Esophagus (tissue), 2 donors: ENCODE measurements around the gene MAP1A. TPM values are rescaled to one million over a fixed set of nuclear protein-coding genes. Genes with fewer than 3 reads are reported as not detected.

ENCODE experiments used
- H3K27ac ChIP-seq, 2 donors: one replicate each; pipeline ENCODE4 v1.5.1; 2013; ENCODE audit warnings: low read depth in 2 of 2, mild to moderate bottlenecking in 2 of 2, inconsistent platforms in 1 of 2, low read length in 1 of 2, moderate library complexity in 1 of 2
- H3K27me3 ChIP-seq, 2 donors: one replicate each; pipeline ENCODE4 v1.6.1; 2013; ENCODE audit warnings: low read length in 2 of 2, control low read depth in 1 of 2, mild to moderate bottlenecking in 1 of 2; ENCODE audit not compliant: insufficient read depth in 2 of 2, control insufficient read depth in 1 of 2
- H3K36me3 ChIP-seq, 2 donors: one replicate each; pipeline ENCODE4 v1.6.1; 2013; ENCODE audit warnings: low read length in 1 of 2; ENCODE audit not compliant: control insufficient read depth in 2 of 2, insufficient read depth in 2 of 2
- H3K4me1 ChIP-seq, 2 donors: one replicate each; pipeline ENCODE4 v1.6.1; 2013; ENCODE audit warnings: low read length in 1 of 2; ENCODE audit not compliant: control insufficient read depth in 2 of 2, insufficient read depth in 2 of 2
- H3K4me3 ChIP-seq, 2 donors: one replicate each; pipeline ENCODE4 v1.5.1; 2013; ENCODE audit warnings: low read length in 2 of 2, mild to moderate bottlenecking in 2 of 2, low read depth in 1 of 2, moderate library complexity in 1 of 2
- H3K9me3 ChIP-seq, 2 donors: one replicate each; pipeline ENCODE4 v1.6.1; 2013; ENCODE audit warnings: mild to moderate bottlenecking in 2 of 2, low read depth in 1 of 2, low read length in 1 of 2, moderate library complexity in 1 of 2; ENCODE audit not compliant: control insufficient read depth in 2 of 2, insufficient read depth in 1 of 2
- WGBS, 2 donors: extraction: QIAGEN DNeasy Blood & Tissue Kit; methylation state at CpG; one replicate each; pipeline ENCODE4 v1.1.7; 2013; 5-methylcytosine and 5-hydroxymethylcytosine counted together
- polyA plus RNA-seq, 2 donors: library from polyadenylated mRNA; stranded (reverse); fragments of 200-250 nt; gene quantifications; one replicate each; pipeline ENCODE4 v1.2.3, GENCODE V29; 2013
- donor health status: healthy with polysubstance abuse.
- donor health status: Bipolar disorder and iron deficiency.

The MAP1A gene
- polyA plus RNA-seq, 2 donors, result 0.45 to 0.78 TPM

- Histone ChIP-seq H3K27ac (no peak overlapping the region), H3K4me3 (no peak overlapping the region), H3K36me3 (peaks cover 4 to 5% of the 10 kb centered on the region in 2 donors), H3K9me3 (no peaks in the 10 kb centered on the region), H3K27me3 (no peaks in the 10 kb centered on the region), H3K4me1 (peaks cover 0 to 2% of the 10 kb centered on the region in 2 donors)
- WGBS, 2 donors, result 52 to 68% methylated on average over 2 of the region's 2 CpGs
Observed at GRCh38 chr15:43519196-43519595, 1.8 kb downstream of the MAP1A start.

DNA sequence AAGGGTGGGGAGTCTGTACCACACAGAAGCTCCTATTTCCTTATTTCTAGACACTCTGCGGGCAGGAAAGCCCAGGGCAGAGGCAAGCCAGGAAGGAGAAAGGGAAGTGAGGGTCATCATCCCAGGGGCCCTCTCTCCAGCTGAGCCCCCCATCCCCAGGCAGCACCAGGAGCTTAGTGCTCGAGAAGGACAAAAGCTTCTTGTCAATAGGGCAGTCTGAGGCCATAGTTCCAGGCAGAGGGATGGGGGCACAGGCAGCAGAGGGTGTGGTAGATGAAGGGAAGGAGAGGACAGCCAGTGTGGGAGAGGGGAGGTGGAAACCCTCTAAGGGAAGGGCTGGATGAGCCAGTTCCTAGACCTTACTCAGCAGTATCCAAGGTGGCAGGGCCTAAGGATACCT is 2.7 kb downstream of the MAP1A start:
- 73 to 90% methylated on average over 2 of the region's 2 CpGs for WGBS, 2 donors
- no peaks in the 10 kb centered on the region for H3K9me3 ChIP-seq

DNA sequence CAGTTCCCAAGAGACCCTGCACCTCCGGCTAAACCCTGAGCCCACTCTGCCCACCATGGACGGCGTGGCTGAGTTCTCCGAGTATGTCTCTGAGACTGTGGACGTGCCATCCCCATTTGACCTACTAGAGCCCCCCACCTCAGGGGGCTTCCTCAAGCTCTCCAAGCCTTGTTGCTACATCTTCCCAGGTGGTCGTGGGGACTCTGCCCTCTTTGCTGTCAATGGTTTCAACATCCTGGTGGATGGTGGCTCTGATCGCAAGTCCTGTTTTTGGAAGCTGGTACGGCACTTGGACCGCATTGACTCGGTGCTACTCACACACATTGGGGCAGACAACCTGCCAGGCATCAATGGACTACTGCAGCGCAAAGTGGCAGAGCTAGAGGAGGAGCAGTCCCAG is 4.0 kb downstream of the MAP1A start:
- peaks cover 4 to 5% of the 10 kb centered on the region in 2 donors for H3K36me3 ChIP-seq
- H3K4me1 ChIP-seq, result peaks cover 0 to 2% of the 10 kb centered on the region in 2 donors
- H3K27me3 ChIP-seq, result no peaks in the 10 kb centered on the region
- no peak overlapping the region for H3K27ac ChIP-seq
- 91 to 93% methylated on average over 11 of the region's 11 CpGs for WGBS, 2 donors
- H3K4me3 ChIP-seq, result no peak overlapping the region
- no peaks in the 10 kb centered on the region for H3K9me3 ChIP-seq

More for the DNA sequence above, 2.7 kb downstream of the MAP1A start:
- Histone ChIP-seq H3K36me3 (peaks cover 4 to 5% of the 10 kb centered on the region in 2 donors), H3K27me3 (no peaks in the 10 kb centered on the region), H3K4me1 (peaks cover 0 to 2% of the 10 kb centered on the region in 2 donors), H3K4me3 (no peak overlapping the region), H3K27ac (no peak overlapping the region)

- peaks cover 4 to 5% of the 10 kb centered on the region in 2 donors for H3K36me3 ChIP-seq
- no peaks in the 10 kb centered on the region for H3K4me1 ChIP-seq
- no peaks in the 10 kb centered on the region for H3K9me3 ChIP-seq
- no peaks in the 10 kb centered on the region for H3K27me3 ChIP-seq
- no peak overlapping the region for H3K4me3 ChIP-seq
- WGBS, 2 donors, result 80% methylated on average over 9 of the region's 9 CpGs
- no peak overlapping the region for H3K27ac ChIP-seq
Observed at GRCh38 chr15:43522247-43522646, 4.8 kb downstream of the MAP1A start.

DNA sequence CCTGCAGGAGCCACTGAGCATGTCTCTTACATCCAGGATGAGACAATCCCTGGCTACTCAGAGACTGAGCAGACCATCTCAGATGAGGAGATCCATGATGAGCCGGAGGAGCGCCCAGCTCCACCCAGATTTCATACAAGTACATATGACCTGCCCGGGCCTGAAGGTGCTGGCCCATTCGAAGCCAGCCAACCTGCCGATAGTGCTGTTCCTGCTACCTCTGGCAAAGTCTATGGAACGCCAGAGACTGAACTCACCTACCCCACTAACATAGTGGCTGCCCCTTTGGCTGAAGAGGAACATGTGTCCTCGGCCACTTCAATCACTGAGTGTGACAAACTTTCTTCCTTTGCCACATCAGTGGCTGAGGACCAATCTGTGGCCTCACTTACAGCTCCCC is 6.2 kb downstream of the MAP1A start:
- Histone ChIP-seq H3K4me3 (no peak overlapping the region), H3K27ac (no peak overlapping the region), H3K36me3 (peaks cover 4 to 5% of the 10 kb centered on the region in 2 donors), H3K9me3 (no peaks in the 10 kb centered on the region), H3K27me3 (no peaks in the 10 kb centered on the region), H3K4me1 (no peaks in the 10 kb centered on the region)
- 73 to 86% methylated on average over 7 of the region's 7 CpGs for WGBS, 2 donors

GRCh38 chr15:43524254-43524845 is 6.9 kb downstream of the MAP1A start:
- WGBS, 2 donors, result 90% methylated on average over 4 of the region's 4 CpGs
- Histone ChIP-seq H3K27me3 (no peaks in the 10 kb centered on the region), H3K4me3 (no peak overlapping the region), H3K36me3 (peaks cover 4 to 5% of the 10 kb centered on the region in 2 donors), H3K9me3 (no peaks in the 10 kb centered on the region), H3K27ac (no peak overlapping the region), H3K4me1 (no peaks in the 10 kb centered on the region)

- H3K4me1 ChIP-seq, result no peaks in the 10 kb centered on the region
- no peak overlapping the region for H3K27ac ChIP-seq
- no peaks in the 10 kb centered on the region for H3K27me3 ChIP-seq
- H3K9me3 ChIP-seq, result no peaks in the 10 kb centered on the region
- 76 to 81% methylated on average over 4 of the region's 4 CpGs for WGBS, 2 donors
- no peak overlapping the region for H3K4me3 ChIP-seq
- H3K36me3 ChIP-seq, result peaks cover 4 to 5% of the 10 kb centered on the region in 2 donors
Observed at GRCh38 chr15:43525131-43525530, 7.7 kb downstream of the MAP1A start.

DNA sequence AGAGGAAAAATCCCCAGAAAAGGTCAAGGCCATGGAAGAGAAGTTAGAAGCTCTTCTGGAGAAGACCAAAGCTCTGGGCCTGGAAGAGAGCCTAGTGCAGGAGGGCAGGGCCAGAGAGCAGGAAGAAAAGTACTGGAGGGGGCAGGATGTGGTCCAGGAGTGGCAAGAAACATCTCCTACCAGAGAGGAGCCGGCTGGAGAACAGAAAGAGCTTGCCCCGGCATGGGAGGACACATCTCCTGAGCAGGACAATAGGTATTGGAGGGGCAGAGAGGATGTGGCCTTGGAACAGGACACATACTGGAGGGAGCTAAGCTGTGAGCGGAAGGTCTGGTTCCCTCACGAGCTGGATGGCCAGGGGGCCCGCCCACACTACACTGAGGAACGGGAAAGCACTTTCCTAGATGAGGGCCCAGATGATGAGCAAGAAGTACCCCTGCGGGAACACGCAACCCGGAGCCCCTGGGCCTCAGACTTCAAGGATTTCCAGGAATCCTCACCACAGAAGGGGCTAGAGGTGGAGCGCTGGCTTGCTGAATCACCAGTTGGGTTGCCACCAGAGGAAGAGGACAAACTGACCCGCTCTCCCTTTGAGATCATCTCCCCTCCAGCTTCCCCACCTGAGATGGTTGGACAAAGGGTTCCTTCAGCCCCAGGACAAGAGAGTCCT is 9.0 kb downstream of the MAP1A start:
- Histone ChIP-seq H3K27me3 (no peaks in the 10 kb centered on the region), H3K9me3 (no peaks in the 10 kb centered on the region), H3K4me1 (no peaks in the 10 kb centered on the region), H3K27ac (no peak overlapping the region), H3K36me3 (peaks cover 4 to 5% of the 10 kb centered on the region in 2 donors), H3K4me3 (no peak overlapping the region)
- 83 to 84% methylated on average over 11 of the region's 11 CpGs for WGBS, 2 donors

DNA sequence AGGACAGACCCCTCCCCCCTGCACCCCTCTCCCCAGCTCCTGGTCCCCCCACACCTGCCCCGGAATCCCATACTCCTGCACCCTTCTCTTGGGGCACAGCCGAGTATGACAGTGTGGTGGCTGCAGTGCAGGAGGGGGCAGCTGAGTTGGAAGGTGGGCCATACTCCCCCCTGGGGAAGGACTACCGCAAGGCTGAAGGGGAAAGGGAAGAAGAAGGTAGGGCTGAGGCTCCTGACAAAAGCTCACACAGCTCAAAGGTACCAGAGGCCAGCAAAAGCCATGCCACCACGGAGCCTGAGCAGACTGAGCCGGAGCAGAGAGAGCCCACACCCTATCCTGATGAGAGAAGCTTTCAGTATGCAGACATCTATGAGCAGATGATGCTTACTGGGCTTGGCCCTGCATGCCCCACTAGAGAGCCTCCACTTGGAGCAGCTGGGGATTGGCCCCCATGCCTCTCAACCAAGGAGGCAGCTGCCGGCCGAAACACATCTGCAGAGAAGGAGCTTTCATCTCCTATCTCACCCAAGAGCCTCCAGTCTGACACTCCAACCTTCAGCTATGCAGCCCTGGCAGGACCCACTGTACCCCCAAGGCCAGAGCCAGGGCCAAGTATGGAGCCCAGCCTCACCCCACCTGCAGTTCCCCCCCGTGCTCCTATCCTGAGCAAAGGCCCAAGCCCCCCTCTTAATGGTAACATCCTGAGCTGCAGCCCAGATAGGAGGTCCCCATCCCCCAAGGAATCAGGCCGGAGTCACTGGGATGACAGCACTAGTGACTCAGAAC is 9.8 kb downstream of the MAP1A start:
- H3K27ac ChIP-seq, result no peak overlapping the region
- H3K4me1 ChIP-seq, result no peaks in the 10 kb centered on the region
- WGBS, 2 donors, result 83 to 85% methylated on average over 9 of the region's 9 CpGs
- H3K36me3 ChIP-seq, result peaks cover under 1 to 4% of the 10 kb centered on the region in 2 donors
- H3K4me3 ChIP-seq, result no peak overlapping the region
- H3K9me3 ChIP-seq, result no peaks in the 10 kb centered on the region
- no peaks in the 10 kb centered on the region for H3K27me3 ChIP-seq
